ENCODE measurements around the gene B3GNT5. TPM values are rescaled to one million over a fixed set of nuclear protein-coding genes. Genes with fewer than 3 reads are reported as not detected.

B3GNT5 gene
- total and polyA plus RNA-seq, 2 experiments from 2014 or later = 4.9 to 6.4 TPM

- TF ChIP-seq ZNF462 (CRISPR knock-in tag; IDR thresholded peaks at IDR 0.05) (no peak), POLR2AphosphoS5 (IDR thresholded peaks at IDR 0.05; ENCODE audit: low read depth) (no peak), JUNB (IDR thresholded peaks at IDR 0.05; ENCODE audit: unreplicated experiment) (no peak), ETS1 (IDR thresholded peaks at IDR 0.05) (no peak)
Measured at GRCh38 chr3:183290216-183290615, 37.2 kb downstream of the B3GNT5 start (continued).

- no peak overlapping the region for H3K27ac Mint-ChIP-seq
- peaks cover 24% of the 10 kb centered on the region for H3K36me3 Mint-ChIP-seq (ENCODE audit: low read depth)
- H3F3A ChIP-seq (replicated peaks; ENCODE audit: low read depth) = no peaks in the 10 kb centered on the region
- no peak for TF ChIP-seq JUNB (IDR thresholded peaks at IDR 0.05; ENCODE audit: unreplicated experiment)
- TF ChIP-seq REST (IDR thresholded peaks at IDR 0.05; ENCODE audit: unreplicated experiment) = no peak
- TF ChIP-seq POLR2AphosphoS5 (IDR thresholded peaks at IDR 0.05; ENCODE audit: low read depth) = no peak
- TF ChIP-seq ZNF114 (CRISPR knock-in tag; IDR thresholded peaks at IDR 0.05) = no peak
- no peak for TF ChIP-seq CREB1 (CRISPR knock-in tag; IDR thresholded peaks at IDR 0.05; ENCODE audit: low read depth)
Measured at GRCh38 chr3:183291497-183292031, 38.5 kb downstream of the B3GNT5 start.

More at GRCh38 chr3:183291497-183292031, 38.5 kb downstream of the B3GNT5 start:
- Histone ChIP-seq H3K4me2 (no peak overlapping the region), H3K9me2 (ENCODE audit: insufficient read depth) (no peaks in the 10 kb centered on the region; the same call in 1 of the 2 replicates), H2AFZ (no peak overlapping the region), H3K79me2 (replicated peaks; ENCODE audit: insufficient read depth) (no peaks in the 10 kb centered on the region; the same call in 1 of the 2 replicates), H3K4me3 (no peak overlapping the region), H3K27me3 (ENCODE audit: insufficient read depth) (no peaks in the 10 kb centered on the region), H3K36me3 (ENCODE audit: insufficient read depth) (peaks cover 8% of the 10 kb centered on the region; the same call in 1 of the 2 replicates), H3K4me1 (ENCODE audit: insufficient read depth) (no peaks in the 10 kb centered on the region), H3K27ac (ENCODE audit: low read depth) (no peak overlapping the region), H4K20me1 (replicated peaks; ENCODE audit: insufficient read depth) (no peaks in the 10 kb centered on the region; the same call in 1 of the 2 replicates)
- no peak for ATAC-seq
- Mint-ChIP-seq H3K9me3 (no peaks in the 10 kb centered on the region), H3K4me1 (no peaks in the 10 kb centered on the region), H3K4me3 (no peak overlapping the region), H3K27me3 (ENCODE audit: insufficient read depth, low read depth, poor library complexity) (no peaks in the 10 kb centered on the region)
- DNase-seq (ENCODE audit: low spot score) = no peak
